Astrocyte (in vitro differentiated cells and primary cell): Measurements from ENCODE around the gene ANO7.

Experiments
- EZH2 ChIP-seq: IDR thresholded peaks from 2 replicates; pipeline ENCODE4 v1.6.1; 2012; ENCODE audit warnings: mild to moderate bottlenecking, low read length, inconsistent platforms; ENCODE audit not compliant: insufficient read depth
- TF ChIP-seq, protein P1 (sequence below): IDR thresholded peaks from 2 replicates; pipeline ENCODE4 v1.5.1; 2011; ENCODE audit warnings: low read depth, mild to moderate bottlenecking, inconsistent platforms, low read length, moderate library complexity; ENCODE audit not compliant: insufficient read depth

DNA sequence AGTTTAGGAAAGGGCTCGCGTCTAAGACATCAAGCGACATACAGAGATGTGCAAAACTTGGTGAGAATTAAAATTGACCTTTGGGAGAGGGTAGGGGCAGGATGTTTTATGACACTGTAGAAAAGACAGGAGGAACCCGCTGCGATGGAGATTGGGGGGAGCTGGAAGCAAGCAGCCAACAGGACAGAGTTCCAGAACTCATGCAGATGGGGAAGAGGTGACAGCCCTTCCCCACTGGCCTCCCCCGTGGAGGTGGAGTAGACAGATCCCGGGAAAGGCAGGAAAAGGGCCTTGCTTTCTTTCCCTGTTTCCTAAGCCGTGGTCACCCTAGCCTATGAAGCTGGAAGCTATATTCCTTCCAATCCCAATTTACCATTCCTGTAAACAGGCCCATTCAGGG, 39.1 kb downstream of the ANO7 start:
- TF ChIP-seq, protein P1, sequence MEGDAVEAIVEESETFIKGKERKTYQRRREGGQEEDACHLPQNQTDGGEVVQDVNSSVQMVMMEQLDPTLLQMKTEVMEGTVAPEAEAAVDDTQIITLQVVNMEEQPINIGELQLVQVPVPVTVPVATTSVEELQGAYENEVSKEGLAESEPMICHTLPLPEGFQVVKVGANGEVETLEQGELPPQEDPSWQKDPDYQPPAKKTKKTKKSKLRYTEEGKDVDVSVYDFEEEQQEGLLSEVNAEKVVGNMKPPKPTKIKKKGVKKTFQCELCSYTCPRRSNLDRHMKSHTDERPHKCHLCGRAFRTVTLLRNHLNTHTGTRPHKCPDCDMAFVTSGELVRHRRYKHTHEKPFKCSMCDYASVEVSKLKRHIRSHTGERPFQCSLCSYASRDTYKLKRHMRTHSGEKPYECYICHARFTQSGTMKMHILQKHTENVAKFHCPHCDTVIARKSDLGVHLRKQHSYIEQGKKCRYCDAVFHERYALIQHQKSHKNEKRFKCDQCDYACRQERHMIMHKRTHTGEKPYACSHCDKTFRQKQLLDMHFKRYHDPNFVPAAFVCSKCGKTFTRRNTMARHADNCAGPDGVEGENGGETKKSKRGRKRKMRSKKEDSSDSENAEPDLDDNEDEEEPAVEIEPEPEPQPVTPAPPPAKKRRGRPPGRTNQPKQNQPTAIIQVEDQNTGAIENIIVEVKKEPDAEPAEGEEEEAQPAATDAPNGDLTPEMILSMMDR: no peak
- TF ChIP-seq EZH2: no peak
